Left ventricle myocardium inferior (tissue), 1 donor: ENCODE results near the gene MAGT1. TPM values are rescaled to one million over a fixed set of nuclear protein-coding genes. Genes with fewer than 3 reads are reported as not detected.
A peak's percentile ranks its signal among the peaks of the same experiment; 100 is the strongest.
"Not testable (repeated sequence)": the region's sequence is repeated elsewhere in the genome, so short reads cannot be mapped to it uniquely, and the experiment has no call there.

Source experiments
- DNase-seq: peaks from one replicate; pipeline ENCODE4 v3.0.0-alpha.2; 2020
- H3K27ac ChIP-seq: fragments of 200-600 bp; replicated peaks from 2 replicates; pipeline ENCODE4 v1.8.0; 2021
- H3K27me3 ChIP-seq: fragments of 200-600 bp; 2 replicates; pipeline ENCODE4 v1.8.0; 2021; ENCODE audit warnings: low read depth
- H3K36me3 ChIP-seq: fragments of 200-600 bp; 2 replicates; pipeline ENCODE4 v1.8.0; 2021
- H3K4me1 ChIP-seq: fragments of 200-600 bp; 2 replicates; pipeline ENCODE4 v1.8.0; 2021
- H3K4me3 ChIP-seq: fragments of 200-600 bp; 2 replicates; pipeline ENCODE4 v1.8.0; 2021; ENCODE audit warnings: mild to moderate bottlenecking, moderate library complexity
- H3K9me3 ChIP-seq: fragments of 200-600 bp; replicated peaks from 2 replicates; pipeline ENCODE4 v1.8.0; 2021
- intact Hi-C: fragments of 100-400 bp; cut with micrococcal nuclease; formaldehyde crosslinking; loops from one replicate; pipeline ENCODE4 v1.11.0; 2022
- total RNA-seq: library from RNA; stranded (reverse); fragmentation: NEBNext Ultra II Directional; extraction: Animal tissue kit (Norgen Biotek cat#: 25700); gene quantifications from one replicate; pipeline ENCODE4 v1.2.1, GENCODE V29; 2021
- TF ChIP-seq, protein P1 (sequence below): fragments of 200-600 bp; IDR thresholded peaks from 2 replicates; pipeline ENCODE4 v1.8.0; 2021; ENCODE audit warnings: antibody characterized with exemption, mild to moderate bottlenecking, borderline replicate concordance
- donor health status: DM: no; HTN: yes; CAD: no; lungs with severe emphysema.

MAGT1 gene
- total RNA-seq, 1 donor from 2014 or later = 54.3 TPM

GRCh38 chrX:77899081-77899828 is 4.0 kb upstream of the MAGT1 start, which contains the start of gene COX7B:
Gene COX7B, plus strand, starts transcription at chrX:77899468. Its CDS starts 86 bp downstream, at chrX:77899554.
- peak within 1 kb of the TSS; percentile 74 for H3K4me3 ChIP-seq
- H3K27ac ChIP-seq = peak within 1 kb of the TSS; percentile 90
- H3K27me3 ChIP-seq = no peaks in the 10 kb centered on the region
- no peak for DNase-seq
- TF ChIP-seq, protein P1, sequence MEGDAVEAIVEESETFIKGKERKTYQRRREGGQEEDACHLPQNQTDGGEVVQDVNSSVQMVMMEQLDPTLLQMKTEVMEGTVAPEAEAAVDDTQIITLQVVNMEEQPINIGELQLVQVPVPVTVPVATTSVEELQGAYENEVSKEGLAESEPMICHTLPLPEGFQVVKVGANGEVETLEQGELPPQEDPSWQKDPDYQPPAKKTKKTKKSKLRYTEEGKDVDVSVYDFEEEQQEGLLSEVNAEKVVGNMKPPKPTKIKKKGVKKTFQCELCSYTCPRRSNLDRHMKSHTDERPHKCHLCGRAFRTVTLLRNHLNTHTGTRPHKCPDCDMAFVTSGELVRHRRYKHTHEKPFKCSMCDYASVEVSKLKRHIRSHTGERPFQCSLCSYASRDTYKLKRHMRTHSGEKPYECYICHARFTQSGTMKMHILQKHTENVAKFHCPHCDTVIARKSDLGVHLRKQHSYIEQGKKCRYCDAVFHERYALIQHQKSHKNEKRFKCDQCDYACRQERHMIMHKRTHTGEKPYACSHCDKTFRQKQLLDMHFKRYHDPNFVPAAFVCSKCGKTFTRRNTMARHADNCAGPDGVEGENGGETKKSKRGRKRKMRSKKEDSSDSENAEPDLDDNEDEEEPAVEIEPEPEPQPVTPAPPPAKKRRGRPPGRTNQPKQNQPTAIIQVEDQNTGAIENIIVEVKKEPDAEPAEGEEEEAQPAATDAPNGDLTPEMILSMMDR = peak; percentile 49
- H3K36me3 ChIP-seq = peaks cover 19% of the 10 kb centered on the region
- intact Hi-C loops = no loop called here
- peaks cover 32% of the 10 kb centered on the region for H3K4me1 ChIP-seq
- no peaks in the 10 kb centered on the region for H3K9me3 ChIP-seq

GRCh38 chrX:77893713-77894112 is 1.5 kb downstream of the MAGT1 start:
- peak overlapping the region; percentile 93 for H3K27ac ChIP-seq
- TF ChIP-seq, protein P1 = no peak
- H3K4me1 ChIP-seq = peaks cover 24% of the 10 kb centered on the region
- DNase-seq = no peak
- H3K4me3 ChIP-seq = peak overlapping the region; percentile 78
- intact Hi-C loops = no loop called here
- H3K9me3 ChIP-seq = no peaks in the 10 kb centered on the region
- no peaks in the 10 kb centered on the region for H3K27me3 ChIP-seq
- H3K36me3 ChIP-seq = no peaks in the 10 kb centered on the region

DNA sequence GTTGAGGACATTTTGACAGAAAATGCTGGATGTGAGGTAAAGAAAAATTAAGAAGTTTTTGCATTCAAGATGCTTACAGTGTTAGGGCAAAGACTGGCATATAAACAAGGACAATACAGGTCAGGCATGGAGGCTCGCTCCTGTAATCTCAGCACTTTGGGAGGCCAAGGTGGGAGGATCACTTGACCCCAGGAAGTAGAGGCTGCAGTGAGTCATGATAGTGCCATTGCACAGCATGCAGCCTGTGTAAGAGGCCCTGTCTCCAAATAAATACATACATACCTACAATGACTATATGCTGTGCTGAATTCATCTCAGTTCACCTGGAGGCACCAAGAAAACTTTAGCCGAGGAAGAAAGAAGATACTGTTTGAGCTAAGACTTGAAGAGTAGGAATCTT is 2.3 kb downstream of the MAGT1 start:
- TF ChIP-seq, protein P1 = no peak
- Histone ChIP-seq H3K4me1 (peaks cover 24% of the 10 kb centered on the region), H3K4me3 (peak overlapping the region; percentile 78), H3K36me3 (no peaks in the 10 kb centered on the region), H3K27ac (no peak overlapping the region), H3K9me3 (no peaks in the 10 kb centered on the region), H3K27me3 (no peaks in the 10 kb centered on the region)
- DNase-seq = no peak
- intact Hi-C loops = no loop called here

DNA sequence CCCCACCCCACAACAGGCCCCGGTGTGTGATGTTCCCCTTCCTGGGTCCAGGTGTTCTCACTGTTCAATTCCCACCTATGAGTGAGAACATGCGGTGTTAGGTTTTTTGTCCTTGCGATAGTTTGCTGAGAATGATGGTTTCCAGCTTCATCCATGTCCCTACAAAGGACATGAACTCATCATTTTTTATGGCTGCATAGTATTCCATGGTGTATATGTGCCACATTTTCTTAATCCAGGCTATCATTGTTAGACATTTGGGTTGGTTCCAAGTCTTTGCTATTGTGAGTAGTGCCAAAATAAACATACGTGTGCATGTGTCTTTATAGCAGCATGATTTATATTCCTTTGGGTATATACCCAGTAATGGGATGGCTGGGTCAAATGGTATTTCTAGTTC is 13.8 kb downstream of the MAGT1 start:
- intact Hi-C loops, H3K27me3 ChIP-seq, H3K36me3 ChIP-seq, H3K4me3 ChIP-seq, DNase-seq, H3K9me3 ChIP-seq, H3K27ac ChIP-seq, H3K4me1 ChIP-seq: not testable (repeated sequence)

DNA sequence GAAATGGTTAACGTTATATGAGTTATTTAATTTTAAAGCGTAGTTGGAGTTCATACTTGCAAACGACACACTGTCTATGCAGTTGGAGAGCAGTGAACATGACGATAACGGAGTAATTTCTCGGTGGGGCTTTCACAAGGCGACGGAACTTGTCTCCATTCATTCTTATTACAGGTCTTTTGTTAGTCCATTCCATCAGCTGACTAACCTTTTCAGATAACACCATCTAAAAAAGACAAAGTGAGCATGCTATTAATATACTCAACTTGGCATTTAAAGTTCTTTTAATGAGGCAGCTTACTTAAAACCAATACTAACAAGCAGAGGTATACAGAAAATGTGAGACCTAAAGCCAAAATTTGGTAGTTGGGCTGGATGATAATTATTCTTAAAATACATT is 19.9 kb downstream of the MAGT1 start:
- no peaks in the 10 kb centered on the region for H3K27me3 ChIP-seq
- intact Hi-C loops = no loop called here
- H3K36me3 ChIP-seq = peaks cover 6% of the 10 kb centered on the region
- no peaks in the 10 kb centered on the region for H3K9me3 ChIP-seq
- DNase-seq = no peak
- peak overlapping the region; percentile 63 for H3K27ac ChIP-seq
- H3K4me3 ChIP-seq = peak overlapping the region; percentile 19
- H3K4me1 ChIP-seq = no peaks in the 10 kb centered on the region
- TF ChIP-seq, protein P1 = no peak

DNA sequence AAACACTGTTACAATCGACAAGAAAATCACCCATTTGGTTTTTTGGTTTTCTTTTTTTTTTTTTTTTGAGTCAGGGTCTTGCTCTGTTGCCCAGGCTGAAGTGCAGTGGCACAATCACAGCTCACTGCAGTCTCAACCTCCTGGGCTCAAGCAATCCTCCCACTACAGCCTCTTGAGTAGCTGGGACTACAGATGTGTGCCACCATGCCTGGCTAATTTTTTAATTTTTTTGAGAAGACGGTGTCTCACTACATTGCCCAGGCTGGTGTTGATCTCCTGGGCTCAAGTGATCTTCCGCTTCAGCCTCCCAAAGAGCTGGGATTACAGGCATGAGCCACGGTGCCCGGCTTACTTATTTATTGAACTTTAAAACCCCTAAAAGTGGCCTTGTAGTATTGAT is 63.7 kb downstream of the MAGT1 start:
- DNase-seq, H3K4me1 ChIP-seq, H3K4me3 ChIP-seq, H3K27me3 ChIP-seq, intact Hi-C loops, H3K27ac ChIP-seq, H3K9me3 ChIP-seq: not testable (repeated sequence)
- peaks cover 21% of the 10 kb centered on the region for H3K36me3 ChIP-seq

DNA sequence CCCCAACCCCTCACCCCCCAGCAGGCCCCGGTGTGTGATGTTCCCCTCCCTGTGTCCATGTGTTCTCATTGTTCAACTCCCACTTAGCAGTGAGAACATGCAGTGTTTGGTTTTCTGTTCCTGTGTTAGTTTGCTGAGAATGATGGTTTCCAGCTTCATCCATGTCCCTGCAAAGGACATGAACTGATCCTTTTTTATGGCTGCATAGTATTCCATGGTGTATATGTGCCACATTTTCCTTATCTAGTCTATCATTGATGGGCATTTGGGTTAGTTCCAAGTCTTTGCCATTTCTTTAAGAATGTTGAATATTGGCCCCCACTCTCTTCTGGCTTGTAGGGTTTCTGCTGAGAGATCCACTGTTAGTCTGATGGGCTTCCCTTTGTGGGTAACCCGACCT is 73.2 kb downstream of the MAGT1 start:
- H3K27ac ChIP-seq, H3K9me3 ChIP-seq, H3K4me1 ChIP-seq, intact Hi-C loops, DNase-seq, H3K4me3 ChIP-seq, H3K27me3 ChIP-seq: not testable (repeated sequence)
- peaks cover 20% of the 10 kb centered on the region for H3K36me3 ChIP-seq
